Neural progenitor cell (in vitro differentiated cells): ENCODE data around the gene OPCML. TPM values are rescaled to one million over a fixed set of nuclear protein-coding genes. Genes with fewer than 3 reads are reported as not detected.

Source experiments
- DNase-seq: peaks from one replicate; pipeline ENCODE4 v3.0.0-alpha.2; 2016; ENCODE audit warnings: low spot score
- H2AFZ ChIP-seq: fragments of 200-600 bp; sonication (generic); replicated peaks from 2 replicates; pipeline ENCODE4 v1.6.1; 2016; ENCODE audit warnings: antibody characterized with exemption
- H3F3A ChIP-seq: fragments of 200-600 bp; sonication (generic); 2 replicates; pipeline ENCODE4 v1.6.1; 2016; ENCODE audit warnings: antibody characterized with exemption, low read depth
- H3K27ac ChIP-seq: fragments of 200-600 bp; sonication (generic); 2 replicates; pipeline ENCODE4 v1.5.1; 2016; ENCODE audit warnings: mild to moderate bottlenecking
- H3K27me3 ChIP-seq: fragments of 200-600 bp; sonication (generic); 2 replicates; pipeline ENCODE4 v1.6.1; 2016; ENCODE audit warnings: mild to moderate bottlenecking, moderate library complexity
- H3K36me3 ChIP-seq: fragments of 200-600 bp; sonication (generic); 2 replicates; pipeline ENCODE4 v1.5.1; 2016
- H3K4me1 ChIP-seq: fragments of 200-600 bp; sonication (generic); 2 replicates; pipeline ENCODE4 v1.6.1; 2016; ENCODE audit warnings: mixed run types
- H3K4me2 ChIP-seq: fragments of 200-600 bp; sonication (generic); 2 replicates; pipeline ENCODE4 v1.6.1; 2016
- H3K4me3 ChIP-seq: fragments of 200-600 bp; sonication (generic); 2 replicates; pipeline ENCODE4 v1.5.1; 2016
- H3K79me2 ChIP-seq: fragments of 200-600 bp; sonication (generic); 2 replicates; pipeline ENCODE4 v1.6.1; 2016; ENCODE audit warnings: low read depth
- H3K9ac ChIP-seq: fragments of 200-600 bp; sonication (generic); 2 replicates; pipeline ENCODE4 v1.6.1; 2016
- H3K9me3 ChIP-seq: fragments of 200-600 bp; sonication (generic); 2 replicates; pipeline ENCODE4 v1.5.1; 2016; ENCODE audit warnings: low read depth
- H4K20me1 ChIP-seq: fragments of 200-600 bp; sonication (generic); 2 replicates; pipeline ENCODE4 v1.6.1; 2016; ENCODE audit warnings: low read depth
- H3K27ac Mint-ChIP-seq: 3 replicates; pipeline ENCODE4 v1.8.0; 2021; ENCODE audit warnings: mixed read lengths
- H3K27me3 Mint-ChIP-seq: 2 replicates; pipeline ENCODE4 v1.8.0; 2022; ENCODE audit warnings: low read depth, mild to moderate bottlenecking, inconsistent platforms, moderate library complexity, mixed read lengths; ENCODE audit not compliant: insufficient read depth
- H3K36me3 Mint-ChIP-seq: 3 replicates; pipeline ENCODE4 v1.8.0; 2021; ENCODE audit warnings: mixed read lengths
- H3K4me1 Mint-ChIP-seq: 3 replicates; pipeline ENCODE4 v1.8.0; 2021; ENCODE audit warnings: mixed read lengths
- H3K4me3 Mint-ChIP-seq: 3 replicates; pipeline ENCODE4 v1.8.0; 2021; ENCODE audit warnings: mild to moderate bottlenecking, moderate library complexity, mixed read lengths
- H3K9me3 Mint-ChIP-seq: 3 replicates; pipeline ENCODE4 v1.8.0; 2020; ENCODE audit warnings: mixed read lengths
- CTCF ChIP-seq: fragments of 200-600 bp; sonication (generic); IDR thresholded peaks from 2 replicates; pipeline ENCODE4 v1.5.1; 2017; ENCODE audit warnings: antibody characterized with exemption, mild to moderate bottlenecking
- EZH2 ChIP-seq: fragments of 200-600 bp; sonication (generic); IDR thresholded peaks from 2 replicates; pipeline ENCODE4 v1.6.1; 2017; ENCODE audit warnings: antibody characterized with exemption, mild to moderate bottlenecking, moderate library complexity
- EZH2phosphoT487 ChIP-seq: fragments of 200-600 bp; sonication (generic); IDR thresholded peaks from 2 replicates; pipeline ENCODE4 v1.6.1; 2017; ENCODE audit warnings: antibody characterized with exemption
- total RNA-seq: library from RNA; depleted of rRNA; stranded (reverse); fragments of >200 nt; gene quantifications from 2 replicates; pipeline ENCODE4 v1.2.3, GENCODE V29; 2015; ENCODE audit warnings: low replicate concordance

The OPCML gene
- total RNA-seq, 1 donor from 2014 or later = 0.02 TPM

GRCh38 chr11:132719684-132720083 lies 812.6 kb downstream of the OPCML start:
- no peak overlapping the region for H3K27ac ChIP-seq
- no peaks in the 10 kb centered on the region for H3K79me2 ChIP-seq
- H3K4me3 Mint-ChIP-seq = no peak overlapping the region
- H3F3A ChIP-seq = no peaks in the 10 kb centered on the region
- H3K36me3 ChIP-seq = no peaks in the 10 kb centered on the region
- H3K9ac ChIP-seq = no peak overlapping the region
- H4K20me1 ChIP-seq = no peaks in the 10 kb centered on the region
- peaks cover 5% of the 10 kb centered on the region for H3K27me3 Mint-ChIP-seq
- no peak overlapping the region for H3K4me3 ChIP-seq
- H3K9me3 ChIP-seq = no peaks in the 10 kb centered on the region
- peaks cover 8% of the 10 kb centered on the region for H3K9me3 Mint-ChIP-seq
- H3K4me2 ChIP-seq = no peak overlapping the region
- H3K27ac Mint-ChIP-seq = no peak overlapping the region
- H2AFZ ChIP-seq = no peak overlapping the region
- H3K27me3 ChIP-seq = no peaks in the 10 kb centered on the region
- H3K4me1 ChIP-seq = no peaks in the 10 kb centered on the region
- no peaks in the 10 kb centered on the region for H3K36me3 Mint-ChIP-seq
- no peak for TF ChIP-seq EZH2phosphoT487
- no peak for TF ChIP-seq EZH2
- no peak for TF ChIP-seq CTCF
- DNase-seq = no peak
- H3K4me1 Mint-ChIP-seq = peaks cover 24% of the 10 kb centered on the region

GRCh38 chr11:132718711-132719671 lies 813.3 kb downstream of the OPCML start:
- no peaks in the 10 kb centered on the region for H3K36me3 Mint-ChIP-seq
- Histone ChIP-seq H3K27ac (no peak overlapping the region), H3K79me2 (no peaks in the 10 kb centered on the region), H4K20me1 (no peaks in the 10 kb centered on the region), H3K9ac (no peak overlapping the region), H3K36me3 (no peaks in the 10 kb centered on the region), H3K4me3 (no peak overlapping the region), H3F3A (no peaks in the 10 kb centered on the region), H3K4me1 (no peaks in the 10 kb centered on the region), H3K27me3 (no peaks in the 10 kb centered on the region), H2AFZ (no peak overlapping the region), H3K9me3 (no peaks in the 10 kb centered on the region), H3K4me2 (no peak overlapping the region)
- H3K27me3 Mint-ChIP-seq = peaks cover 5% of the 10 kb centered on the region
- H3K9me3 Mint-ChIP-seq = peaks cover 2% of the 10 kb centered on the region
- H3K4me3 Mint-ChIP-seq = no peak overlapping the region
- no peak for DNase-seq
- no peak overlapping the region for H3K27ac Mint-ChIP-seq
- peaks cover 24% of the 10 kb centered on the region for H3K4me1 Mint-ChIP-seq
- no peak for TF ChIP-seq CTCF
- no peak for TF ChIP-seq EZH2
- TF ChIP-seq EZH2phosphoT487 = no peak

DNA sequence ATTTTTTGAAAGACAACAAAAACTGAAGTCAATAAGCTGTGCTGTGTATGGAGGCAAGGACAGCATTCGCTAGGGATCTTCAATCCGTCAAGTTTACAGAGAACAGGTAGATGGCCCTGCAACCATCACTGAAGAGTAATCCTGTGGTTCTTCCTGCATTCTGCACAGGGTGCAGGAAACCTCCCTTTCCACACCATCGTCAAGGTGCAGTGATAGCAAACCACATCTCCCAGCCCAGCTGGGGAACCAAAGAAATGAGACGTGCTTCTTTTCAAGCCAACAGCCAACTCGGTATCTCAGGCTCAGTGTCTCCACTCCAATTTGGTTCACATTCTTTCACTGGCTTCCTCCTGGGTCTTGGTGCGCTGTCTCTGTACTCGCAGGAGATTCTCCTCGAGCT lies 814.5 kb downstream of the OPCML start:
- H3K36me3 Mint-ChIP-seq = no peaks in the 10 kb centered on the region
- no peak overlapping the region for H3K27ac Mint-ChIP-seq
- H2AFZ ChIP-seq = no peak overlapping the region

GRCh38 chr11:132716037-132716436 lies 816.3 kb downstream of the OPCML start:
- Mint-ChIP-seq H3K4me3 (no peak overlapping the region), H3K27me3 (peaks cover 3% of the 10 kb centered on the region), H3K9me3 (no peaks in the 10 kb centered on the region), H3K4me1 (peaks cover 29% of the 10 kb centered on the region), H3K36me3 (no peaks in the 10 kb centered on the region), H3K27ac (no peak overlapping the region)
- H3K9ac ChIP-seq = no peak overlapping the region
- no peak overlapping the region for H3K4me2 ChIP-seq
- H2AFZ ChIP-seq = no peak overlapping the region
- H3K27me3 ChIP-seq = no peaks in the 10 kb centered on the region
- no peaks in the 10 kb centered on the region for H3K4me1 ChIP-seq
- no peak for TF ChIP-seq EZH2phosphoT487
- no peak for TF ChIP-seq CTCF
- TF ChIP-seq EZH2 = no peak
- no peak overlapping the region for H3K27ac ChIP-seq
- DNase-seq = no peak
- no peaks in the 10 kb centered on the region for H3K79me2 ChIP-seq
- H3F3A ChIP-seq = no peaks in the 10 kb centered on the region
- H3K4me3 ChIP-seq = no peak overlapping the region
- no peaks in the 10 kb centered on the region for H3K36me3 ChIP-seq
- H3K9me3 ChIP-seq = no peaks in the 10 kb centered on the region
- no peaks in the 10 kb centered on the region for H4K20me1 ChIP-seq

More for the DNA sequence above, 814.5 kb downstream of the OPCML start:
- Mint-ChIP-seq H3K27me3 (peaks cover 5% of the 10 kb centered on the region), H3K4me3 (no peak overlapping the region), H3K9me3 (no peaks in the 10 kb centered on the region), H3K4me1 (peaks cover 27% of the 10 kb centered on the region)
- H3K4me3 ChIP-seq = no peak overlapping the region
- H3K9me3 ChIP-seq = no peaks in the 10 kb centered on the region
- no peak overlapping the region for H3K27ac ChIP-seq
- no peaks in the 10 kb centered on the region for H3F3A ChIP-seq
- H3K27me3 ChIP-seq = no peaks in the 10 kb centered on the region
- H3K36me3 ChIP-seq = no peaks in the 10 kb centered on the region
- no peak for DNase-seq
- H3K4me1 ChIP-seq = no peaks in the 10 kb centered on the region
- TF ChIP-seq EZH2 = no peak
- H3K9ac ChIP-seq = no peak overlapping the region
- H3K79me2 ChIP-seq = no peaks in the 10 kb centered on the region
- H4K20me1 ChIP-seq = no peaks in the 10 kb centered on the region
- H3K4me2 ChIP-seq = no peak overlapping the region
